GM19467 (cell line): ENCODE data around the gene SURF2.
A peak's percentile ranks its signal among the peaks of the same experiment; 100 is the strongest.
"Not testable (repeated sequence)": the region's sequence is repeated elsewhere in the genome, so short reads cannot be mapped to it uniquely, and the experiment has no call there.

ENCODE experiments used
- ATAC-seq: cut with Tn5 transposase; IDR thresholded peaks from one replicate; pipeline ENCODE4 v1.9.1; 2021; ENCODE audit warnings: mild to moderate bottlenecking, moderate library complexity; ENCODE audit not compliant: unreplicated experiment

The SURF2 gene

DNA sequence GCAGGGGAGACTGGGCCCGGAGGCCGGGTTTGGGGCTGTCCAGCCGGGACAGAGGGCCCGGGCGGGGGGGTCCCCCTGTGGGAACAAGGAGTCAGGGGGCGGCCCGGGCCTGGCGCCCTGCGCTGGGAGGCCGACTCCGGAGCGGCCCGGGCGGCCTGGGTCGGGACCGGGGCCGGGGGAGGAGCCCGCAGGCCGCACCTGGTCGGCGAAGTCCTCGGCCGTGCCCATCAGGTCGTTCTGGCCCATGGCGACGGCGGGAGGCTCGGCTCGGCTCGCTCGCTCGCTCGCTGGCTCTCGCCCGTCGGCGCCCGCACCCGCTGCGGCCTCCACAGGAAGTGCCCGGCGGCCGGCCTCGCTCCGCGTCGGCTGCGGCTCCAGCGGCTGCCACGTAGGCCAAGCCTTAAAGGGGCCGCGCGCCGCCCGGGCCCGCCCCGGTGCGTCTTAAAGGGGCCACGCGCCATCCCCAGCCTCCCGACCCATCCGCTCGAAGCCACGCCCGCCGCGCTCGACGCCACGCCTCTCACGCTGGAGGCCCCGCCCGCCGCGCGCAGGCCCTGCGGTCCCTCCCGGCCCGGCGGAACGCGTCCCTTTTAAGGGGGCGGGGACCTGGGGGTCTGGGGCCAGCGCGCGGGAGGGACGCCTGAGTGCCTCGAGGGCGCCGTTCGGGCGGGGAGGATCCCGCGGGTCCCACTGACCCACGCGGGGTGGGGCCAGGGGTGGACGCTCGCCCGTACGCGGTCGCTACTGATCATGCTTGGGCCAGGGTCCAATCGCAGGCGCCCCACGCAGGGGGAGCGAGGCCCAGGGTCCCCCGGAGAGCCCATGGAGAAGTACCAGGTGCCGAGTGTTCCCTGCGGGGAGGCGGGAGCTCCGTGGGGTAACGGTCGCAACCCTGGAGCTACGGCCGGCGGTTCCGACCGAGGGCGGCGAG, 19.6 kb downstream of the SURF2 start, which contains the start of the genes STKLD1 and SURF4:
Gene STKLD1 (plus strand): TSS at position 643 of the 931 bp plus-strand sequence. CDS start 108 bp downstream, at position 751.
Gene SURF4 (minus strand): TSS at position 337 of the 931 bp plus-strand sequence. CDS start 91 bp downstream, at position 246.
- peak; percentile 89 for ATAC-seq

DNA sequence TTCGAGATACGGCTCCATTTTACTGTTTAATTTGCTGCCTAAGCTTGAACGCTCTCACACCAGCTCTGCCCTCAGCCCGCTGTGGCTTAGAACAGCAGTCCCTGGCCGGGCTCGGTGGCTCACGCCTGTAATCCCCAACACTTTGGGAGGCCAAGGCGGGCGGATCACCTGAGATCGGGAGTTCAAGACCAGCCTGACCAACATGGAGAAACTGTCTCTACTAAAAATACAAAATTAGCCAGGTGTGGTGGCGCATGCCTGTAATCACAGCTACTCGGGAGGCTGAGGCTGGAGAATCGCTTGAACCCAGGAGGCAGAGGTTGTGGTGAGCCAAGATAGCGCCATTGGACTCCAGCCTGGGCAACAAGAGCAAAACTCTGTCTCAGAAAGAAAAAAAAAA, 20.9 kb downstream of the SURF2 start:
- ATAC-seq: not testable (repeated sequence)

DNA sequence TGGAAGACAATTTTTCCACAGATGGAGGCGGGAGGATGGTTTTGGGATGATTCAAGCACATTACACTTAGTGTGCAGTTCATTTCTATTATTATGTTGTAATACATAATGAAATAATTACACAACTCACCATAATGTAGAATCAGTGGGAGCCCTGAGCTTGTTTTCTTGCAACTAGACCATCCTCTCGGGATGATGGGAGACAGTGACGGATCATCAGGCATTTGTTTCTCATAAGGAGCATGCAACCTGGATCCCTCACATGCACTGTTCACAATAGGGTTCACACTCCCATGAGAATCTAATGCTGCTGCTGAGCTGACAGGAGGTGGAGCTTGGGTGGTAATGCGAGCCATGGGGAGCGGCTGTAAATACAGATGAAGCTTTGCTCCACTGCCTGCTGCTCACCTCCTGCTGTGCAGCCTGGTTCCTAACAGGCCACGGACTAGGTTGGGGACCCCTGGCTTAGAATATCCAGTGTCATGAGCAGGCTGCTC, 21.4 kb downstream of the SURF2 start:
- ATAC-seq: no peak

DNA sequence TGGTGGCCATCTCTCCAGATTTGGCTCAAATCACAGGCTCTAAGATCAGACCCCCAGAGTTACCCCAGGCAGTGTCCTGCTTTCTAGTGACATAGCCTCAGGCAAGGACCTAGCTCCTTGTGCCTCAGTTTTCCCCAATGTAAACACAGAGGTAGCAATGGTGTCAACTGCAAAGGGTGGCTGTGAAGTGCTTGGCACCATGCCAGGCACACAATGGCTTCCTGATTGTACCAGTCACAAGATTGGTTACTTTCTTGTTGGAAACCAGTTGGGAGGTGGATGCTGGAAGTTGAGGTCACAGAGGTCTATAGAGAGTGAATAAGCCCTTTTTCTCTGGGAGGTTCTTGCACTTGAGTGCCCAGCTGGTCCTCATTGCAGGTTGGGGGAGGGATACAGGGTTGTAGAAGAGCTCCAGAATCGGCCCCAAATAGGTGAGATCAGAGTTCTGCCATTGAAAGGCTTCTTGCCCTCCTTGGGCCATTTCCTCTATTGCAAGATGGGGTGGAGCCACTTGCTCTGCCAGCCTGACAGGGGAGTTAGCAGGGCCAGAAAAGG, 22.1 kb downstream of the SURF2 start:
- no peak for ATAC-seq

DNA sequence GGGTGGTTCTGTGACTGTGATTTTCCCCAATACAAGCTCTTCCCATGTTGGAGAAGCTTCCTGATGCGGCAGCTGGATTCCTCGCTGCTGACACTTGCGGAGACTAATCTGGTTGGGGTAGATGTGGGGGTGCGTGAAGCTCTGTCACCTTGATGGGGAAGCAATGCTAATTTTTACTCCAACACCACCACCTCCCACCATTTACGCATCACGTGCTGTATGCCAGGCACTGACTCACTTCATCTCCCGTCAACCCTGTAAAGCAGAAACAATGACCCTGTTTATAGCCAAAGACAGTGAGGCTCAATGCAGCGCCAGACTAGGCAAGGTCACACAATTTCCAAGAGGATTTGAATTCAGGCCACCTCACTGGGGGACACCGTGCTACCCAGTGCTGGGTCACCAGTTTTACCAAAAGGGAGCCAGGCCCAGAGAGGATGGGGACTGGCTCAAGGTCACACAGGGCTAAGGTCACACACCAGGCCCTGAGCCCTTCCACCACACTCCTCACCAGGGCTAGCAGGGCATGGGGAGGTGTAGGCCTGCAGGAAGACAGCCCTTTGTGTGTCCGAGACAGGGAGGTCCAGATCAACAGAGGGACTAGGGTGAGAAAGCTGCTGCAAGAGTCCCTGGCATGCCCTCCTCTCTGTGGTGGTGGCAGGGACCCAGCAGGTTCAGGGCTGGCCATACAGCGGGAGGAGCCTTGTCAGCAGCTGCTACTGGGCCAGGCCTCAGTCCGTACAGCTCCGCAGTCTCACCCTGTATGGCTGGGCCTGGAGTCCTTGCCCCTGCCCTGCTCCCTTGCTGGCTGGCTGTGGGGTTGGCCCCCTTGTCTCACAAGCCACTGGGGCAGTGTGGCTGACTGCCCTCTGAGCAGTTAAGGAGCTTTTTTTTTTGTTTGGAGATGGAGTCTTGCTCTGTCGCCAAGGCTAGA, 23.1 kb downstream of the SURF2 start:
- ATAC-seq: no peak

DNA sequence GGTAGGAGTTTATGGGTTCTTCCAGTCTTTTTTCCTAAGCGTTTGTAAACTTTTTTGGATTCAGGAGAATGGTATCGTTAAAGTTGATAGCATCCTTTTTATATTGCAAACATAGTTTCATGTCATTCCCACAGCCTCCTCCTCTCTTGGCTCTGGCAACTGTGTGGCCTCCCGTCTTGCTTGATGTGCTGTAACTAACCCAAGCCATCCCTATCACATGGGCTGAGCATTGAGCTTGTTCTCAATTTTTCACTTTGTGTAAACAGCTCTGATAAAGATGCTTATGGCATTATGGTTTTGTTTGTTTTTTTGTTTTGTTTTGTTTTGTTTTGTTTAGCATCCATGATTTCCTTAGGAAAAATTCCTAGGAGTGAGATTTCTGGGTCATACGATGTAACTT, 24.4 kb downstream of the SURF2 start:
- no peak for ATAC-seq

DNA sequence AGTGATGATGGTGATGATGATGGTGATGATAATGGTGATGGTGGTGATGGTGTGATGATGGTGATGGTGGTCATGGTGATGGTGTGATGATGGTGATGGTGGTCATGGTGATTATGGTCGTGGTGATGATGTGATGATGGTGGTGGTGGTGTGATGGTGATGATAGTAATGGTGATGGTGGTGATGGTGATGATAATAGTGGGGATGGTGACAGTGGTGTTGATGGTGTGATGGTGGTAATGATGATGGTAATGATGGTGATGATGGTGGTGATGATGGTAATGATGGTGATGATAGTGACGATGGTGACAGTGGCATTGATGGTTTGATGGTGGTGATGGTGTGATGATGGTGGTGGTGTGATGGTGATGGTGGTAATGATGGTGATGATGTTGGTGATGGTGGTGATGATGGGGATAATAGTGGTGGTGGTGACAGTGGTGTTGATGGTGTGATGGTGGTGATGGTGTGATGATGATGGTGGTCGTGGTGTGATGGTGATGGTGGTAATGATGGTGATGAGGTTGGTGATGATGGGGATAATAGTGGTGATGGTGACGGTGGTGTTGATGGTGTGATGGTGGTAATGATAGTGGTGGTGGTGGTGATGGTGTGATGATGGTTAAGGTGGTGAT, 26.3 kb downstream of the SURF2 start:
- ATAC-seq: no peak

DNA sequence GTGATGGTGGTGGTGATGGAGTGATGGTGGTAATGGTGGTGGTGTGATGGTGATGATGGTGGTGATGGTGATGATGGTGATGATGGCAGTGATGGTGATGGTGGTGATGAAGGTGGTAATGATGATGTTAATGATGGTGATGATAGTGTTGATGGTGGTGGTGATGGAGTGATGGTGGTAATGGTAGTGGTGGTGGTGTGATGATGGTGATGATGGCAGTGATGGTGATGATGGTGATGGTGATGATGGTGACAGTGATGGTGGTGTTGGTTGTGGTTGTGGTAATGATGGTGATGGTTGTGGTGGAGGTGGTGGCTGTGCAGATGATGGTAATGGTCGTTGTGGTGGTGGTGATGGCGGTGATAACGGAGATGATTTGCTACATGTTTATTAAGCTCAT, 27.1 kb downstream of the SURF2 start:
- no peak for ATAC-seq

DNA sequence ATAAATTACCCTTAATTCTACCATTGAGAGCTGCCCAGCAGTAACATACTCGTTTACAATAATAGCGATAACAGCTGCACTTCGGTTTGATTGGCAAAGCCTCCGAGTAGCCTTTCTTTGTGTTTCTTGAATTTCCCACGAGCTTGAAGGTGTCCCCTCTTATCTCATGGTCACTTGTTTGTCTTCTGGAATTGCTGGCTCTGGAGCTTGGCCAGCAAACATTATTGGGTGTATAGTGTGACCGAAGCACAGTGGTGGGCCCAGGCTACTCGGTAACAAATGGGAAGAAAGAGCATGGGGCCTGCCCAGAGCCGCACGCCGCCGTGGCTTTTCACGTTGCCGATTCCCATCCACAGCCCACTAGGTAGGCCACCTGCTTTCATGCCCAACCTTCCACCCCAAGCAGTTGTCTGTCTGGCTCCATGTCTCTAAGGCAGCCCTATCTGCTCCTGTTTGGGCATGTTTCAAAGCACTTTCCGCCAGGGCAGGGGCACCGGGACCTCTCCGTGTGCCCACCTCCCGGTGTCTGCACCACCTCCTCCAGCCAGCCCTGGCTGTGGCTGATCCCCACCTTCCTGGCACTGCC, 28.5 kb downstream of the SURF2 start:
- no peak for ATAC-seq

DNA sequence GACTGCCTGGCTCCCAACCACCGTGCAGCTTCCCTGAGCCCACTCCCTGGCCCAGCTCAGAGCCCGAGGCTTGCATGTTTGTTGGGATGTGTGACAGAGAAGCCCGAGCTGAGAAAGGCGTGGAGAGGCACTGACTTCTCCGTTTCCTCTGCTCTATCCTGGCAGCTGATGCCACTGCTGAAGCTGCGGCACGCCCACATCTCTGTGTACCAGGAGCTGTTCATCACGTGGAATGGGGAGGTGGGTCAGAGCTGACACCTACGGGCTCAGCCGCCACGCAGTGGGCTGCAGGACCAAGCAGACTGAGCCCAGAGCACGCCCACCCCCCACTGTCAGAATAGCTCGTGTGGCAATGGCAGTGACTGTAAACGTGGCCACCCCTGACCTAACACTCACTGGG, 29.1 kb downstream of the SURF2 start:
- no peak for ATAC-seq

DNA sequence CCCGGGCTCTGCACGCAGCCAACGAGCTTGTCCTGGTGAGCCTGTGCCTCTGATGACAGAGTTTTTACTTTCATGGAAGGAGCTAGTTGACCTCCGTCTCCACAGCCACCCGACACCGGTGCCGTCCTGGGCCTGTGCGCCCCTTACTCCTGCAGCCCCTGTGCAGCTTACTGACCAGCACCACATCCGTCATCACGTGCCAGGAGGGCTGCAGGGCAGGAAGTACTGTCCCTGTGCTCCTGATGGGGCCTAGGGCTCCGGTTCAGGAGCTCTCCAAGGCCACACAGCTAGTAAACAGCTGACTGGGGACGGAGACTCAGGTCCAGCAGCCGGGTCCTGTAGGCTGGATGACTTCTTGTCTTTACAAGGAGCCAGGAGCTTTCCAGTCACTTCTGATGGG, 30.0 kb downstream of the SURF2 start:
- ATAC-seq: no peak

DNA sequence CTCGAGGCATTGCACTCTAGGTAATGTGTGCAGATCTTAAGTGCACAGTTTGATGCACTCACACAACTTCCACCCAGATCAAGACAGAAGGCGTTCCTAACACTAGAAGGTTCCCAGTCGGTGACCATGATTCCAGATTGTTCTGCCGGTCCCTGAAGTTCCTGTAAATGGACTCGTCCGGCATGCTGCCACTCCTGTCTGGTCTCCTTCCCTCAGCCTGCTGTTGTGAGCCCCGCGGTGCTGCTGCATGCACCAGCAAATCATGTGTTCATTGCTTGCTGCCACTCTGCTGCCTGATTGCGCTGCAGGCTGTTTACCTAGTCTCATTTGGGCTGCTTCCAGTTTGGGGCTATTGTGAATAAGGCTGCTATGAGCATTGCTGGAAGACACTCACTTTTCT, 31.3 kb downstream of the SURF2 start:
- no peak for ATAC-seq

DNA sequence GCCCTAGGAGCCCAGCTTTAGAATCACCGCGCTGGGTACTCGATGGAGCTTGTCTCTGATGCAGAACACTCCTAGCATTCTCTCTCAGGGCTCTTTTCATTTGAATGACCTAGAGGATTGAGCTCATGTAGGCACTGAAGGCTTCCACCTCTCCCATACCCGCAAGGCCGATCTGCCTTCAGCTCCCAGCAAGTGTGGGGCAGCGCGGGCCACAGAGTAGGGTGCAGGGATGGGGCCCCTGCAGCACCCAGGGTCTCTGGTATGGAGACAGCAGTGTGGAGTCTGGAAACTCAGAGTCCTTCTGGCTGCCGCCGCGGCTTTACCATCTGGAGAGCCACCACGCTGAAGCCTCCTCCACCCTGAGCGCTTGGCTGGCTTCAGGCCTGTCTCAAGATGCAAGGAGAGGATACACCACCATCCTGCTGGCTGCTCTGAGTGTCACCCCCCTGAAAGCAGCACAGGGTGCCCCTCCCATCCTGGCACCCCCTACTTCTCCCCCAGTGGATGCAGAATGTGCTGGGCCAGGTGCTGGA, 32.7 kb downstream of the SURF2 start:
- no peak for ATAC-seq

DNA sequence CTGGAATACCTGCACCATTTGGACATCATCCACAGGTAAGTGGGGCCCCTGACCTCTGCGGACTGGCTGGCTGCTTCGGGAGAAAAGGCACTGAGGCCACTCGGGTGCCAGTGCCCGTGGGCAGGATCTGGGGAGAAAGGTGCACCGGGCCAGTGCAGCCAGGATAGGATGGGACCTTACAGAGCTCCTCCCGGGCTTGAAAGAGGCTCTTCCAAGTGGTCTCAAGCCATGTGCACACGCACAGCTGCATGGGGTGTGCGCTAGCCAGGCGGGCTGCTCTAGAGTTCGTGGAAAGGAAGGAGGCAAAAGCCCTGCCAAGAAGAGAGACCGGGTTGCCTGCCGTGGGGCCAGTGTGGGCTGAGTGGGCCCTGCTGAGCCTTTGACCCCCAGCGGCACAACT, 33.2 kb downstream of the SURF2 start:
- no peak for ATAC-seq

DNA sequence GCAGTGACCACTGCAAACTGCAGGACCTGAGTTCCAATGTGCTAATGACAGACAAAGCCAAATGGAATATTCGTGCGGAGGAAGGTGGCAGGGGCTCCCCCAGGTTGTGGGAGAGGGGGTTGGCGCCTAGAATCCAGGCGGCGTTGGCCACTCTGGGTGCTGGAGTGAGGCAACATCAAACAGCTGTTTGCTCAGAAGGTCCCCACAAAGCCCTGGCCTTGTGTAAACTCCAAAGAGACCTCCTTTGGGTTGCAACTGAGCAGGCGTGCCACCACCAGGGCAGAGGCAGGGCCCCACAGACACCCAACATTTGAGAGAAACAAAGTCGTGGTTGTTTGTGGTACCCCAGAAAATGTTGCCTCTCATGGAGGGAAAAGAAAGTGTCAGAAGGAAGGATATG, 34.4 kb downstream of the SURF2 start:
- ATAC-seq: no peak

DNA sequence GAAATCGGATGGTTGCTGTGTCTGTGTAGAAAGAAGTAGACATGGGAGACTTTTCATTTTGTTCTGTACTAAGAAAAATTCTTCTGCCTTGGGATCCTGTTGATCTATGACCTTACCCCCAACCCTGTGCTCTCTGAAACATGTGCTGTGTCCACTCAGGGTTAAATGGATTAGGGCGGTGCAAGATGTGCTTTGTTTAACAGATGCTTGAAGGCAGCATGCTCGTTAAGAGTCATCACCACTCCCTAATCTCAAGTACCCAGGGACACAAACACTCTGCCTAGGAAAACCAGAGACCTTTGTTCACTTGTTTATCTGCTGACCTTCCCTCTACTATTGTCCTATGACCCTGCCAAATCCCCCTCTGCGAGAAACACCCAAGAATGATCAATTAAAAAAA, 35.1 kb downstream of the SURF2 start:
- not testable (repeated sequence) for ATAC-seq

DNA sequence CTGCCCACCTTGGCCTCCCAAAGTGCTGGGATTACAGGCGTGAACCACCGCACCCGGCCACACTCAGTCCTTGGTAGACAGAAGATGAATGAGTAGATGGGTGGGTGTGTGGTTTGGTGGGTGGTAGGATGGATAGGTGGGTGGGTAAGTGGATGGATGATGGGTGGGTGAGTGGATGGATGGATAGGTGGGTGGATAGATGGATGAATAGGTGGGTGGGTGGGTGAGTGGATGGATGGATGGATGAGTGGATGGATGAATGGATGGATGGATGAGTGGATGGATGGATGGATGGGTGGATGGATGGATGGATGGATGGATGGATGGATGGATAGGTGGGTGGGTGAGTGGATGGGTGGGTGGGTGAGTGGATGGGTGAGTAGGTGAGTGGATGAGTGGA, 36.0 kb downstream of the SURF2 start:
- ATAC-seq: not testable (repeated sequence)

DNA sequence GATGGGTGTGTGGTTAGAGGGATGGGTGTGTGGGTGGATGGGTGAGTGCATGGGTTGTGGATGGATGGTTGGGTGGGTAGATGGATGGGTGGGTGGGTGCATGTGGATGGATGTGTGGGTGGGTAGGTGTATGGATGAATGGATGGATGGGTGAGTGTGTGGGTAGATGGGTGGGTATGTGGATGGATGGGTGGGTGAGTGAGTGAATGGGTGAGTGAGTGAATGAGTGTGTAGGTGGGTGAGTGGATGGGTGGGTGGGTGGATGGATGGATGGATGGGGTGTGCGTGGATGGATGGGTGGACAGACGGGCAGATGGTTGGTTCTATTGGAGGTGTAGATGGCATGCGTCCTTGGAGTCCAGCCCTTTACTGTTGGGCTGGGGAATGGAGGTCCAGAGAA, 37.0 kb downstream of the SURF2 start:
- no peak for ATAC-seq

DNA sequence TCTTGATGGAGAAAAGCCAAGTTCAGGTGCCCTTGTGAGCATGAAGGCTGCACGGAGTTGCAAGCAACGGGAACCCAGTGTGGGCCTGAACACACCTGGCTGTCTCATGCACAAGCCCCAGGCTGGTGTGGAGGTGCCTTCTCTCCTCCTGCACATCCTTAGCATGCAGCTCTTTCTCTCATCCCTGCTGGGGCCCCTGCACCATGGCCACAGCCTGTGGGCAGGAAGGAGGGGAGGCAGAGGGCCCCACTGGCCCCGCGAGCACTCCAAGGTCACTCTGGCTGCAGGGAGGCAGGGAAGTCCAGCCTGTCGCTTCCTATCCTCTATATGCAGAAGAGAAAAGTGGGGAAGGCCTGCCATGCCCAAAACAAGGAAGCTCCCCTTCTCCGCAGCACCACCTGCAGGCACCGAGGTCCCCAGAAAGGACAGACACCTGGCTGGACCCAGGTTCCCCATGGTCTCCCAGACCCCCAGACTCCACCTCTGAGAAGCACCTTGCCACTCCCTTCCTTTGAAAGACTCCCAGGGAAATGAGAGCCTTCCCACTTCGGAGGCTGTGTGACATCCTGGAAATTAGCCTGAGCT, 38.4 kb downstream of the SURF2 start:
- no peak for ATAC-seq

DNA sequence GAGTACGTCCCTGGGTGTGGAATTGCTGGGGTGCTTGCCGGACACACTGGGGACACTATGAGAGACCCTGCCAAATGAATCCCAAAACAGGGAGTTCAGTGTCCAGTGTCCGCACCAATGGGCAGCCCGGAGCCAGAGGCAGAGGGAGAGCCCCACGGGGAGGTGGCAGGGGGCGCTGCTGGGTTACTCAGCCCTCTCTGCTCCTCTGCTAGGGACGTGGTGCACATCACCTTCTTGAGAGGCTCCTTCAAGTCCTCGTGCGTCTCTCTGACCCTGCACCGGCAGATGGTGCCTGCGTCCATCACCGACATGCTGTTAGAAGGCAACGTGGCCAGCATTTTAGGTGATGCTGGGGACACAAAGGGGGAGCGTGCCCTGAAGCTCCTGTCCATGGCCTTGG, 40.6 kb downstream of the SURF2 start:
- no peak for ATAC-seq
